Fibroblast of lung (primary cell): ENCODE data around the gene ANXA4. TPM values are rescaled to one million over a fixed set of nuclear protein-coding genes. Genes with fewer than 3 reads are reported as not detected.

Experiments used
- DNase-seq, 2 donors: peaks; one replicate each; pipeline versions ENCODE4 v3.0.0 to v3.0.0-alpha.2; 2010; ENCODE audit warnings: low read depth in 2 of 2
- H2AFZ ChIP-seq: 2 replicates; pipeline ENCODE4 v1.5.1; 2012; ENCODE audit warnings: low read length, control low read depth, inconsistent platforms
- H3K27ac ChIP-seq: 2 replicates; pipeline ENCODE4 v1.5.1; 2011; ENCODE audit warnings: low read length, control low read depth; ENCODE audit not compliant: insufficient read depth
- H3K27me3 ChIP-seq: 2 replicates; pipeline ENCODE4 v1.5.1; 2011; ENCODE audit warnings: mild to moderate bottlenecking, low read length; ENCODE audit not compliant: control insufficient read depth, insufficient read depth
- H3K36me3 ChIP-seq: 2 replicates; pipeline ENCODE4 v1.5.1; 2011; ENCODE audit warnings: low read length; ENCODE audit not compliant: control insufficient read depth, insufficient read depth
- H3K4me1 ChIP-seq: 2 replicates; pipeline ENCODE4 v1.5.1; 2011; ENCODE audit warnings: low read length; ENCODE audit not compliant: control insufficient read depth, insufficient read depth; ENCODE audit errors: extremely low read depth
- H3K4me2 ChIP-seq: 2 replicates; pipeline ENCODE4 v1.5.1; 2011; ENCODE audit warnings: low read length, control low read depth; ENCODE audit not compliant: insufficient read depth; ENCODE audit errors: extremely low read depth
- H3K4me3 ChIP-seq, 4 experiments: fragments of 200-600 bp in 1 of 4; sonication (generic) in 1 of 4; replicated peaks in 1 of 4; 2 replicates each; pipeline ENCODE4 v1.5.1; 2011 to 2016; ENCODE audit warnings: low read length in 4 of 4, low read depth in 3 of 4, mild to moderate bottlenecking in 3 of 4, control low read depth in 2 of 4, inconsistent platforms in 1 of 4, mixed read lengths in 1 of 4; ENCODE audit not compliant: insufficient read depth in 1 of 4; ENCODE audit errors: control extremely low read depth in 1 of 4
- H3K79me2 ChIP-seq: 2 replicates; pipeline ENCODE4 v1.5.1; 2012; ENCODE audit warnings: mild to moderate bottlenecking, low read length, inconsistent platforms; ENCODE audit not compliant: control insufficient read depth, insufficient read depth
- H3K9ac ChIP-seq: 2 replicates; pipeline ENCODE4 v1.5.1; 2011; ENCODE audit warnings: mild to moderate bottlenecking, low read length, control low read depth; ENCODE audit not compliant: insufficient read depth
- H3K9me3 ChIP-seq: 2 replicates; pipeline ENCODE4 v1.5.1; 2012; ENCODE audit warnings: low read depth, low read length; ENCODE audit not compliant: control insufficient read depth, insufficient read depth
- H4K20me1 ChIP-seq: 2 replicates; pipeline ENCODE4 v1.5.1; 2011; ENCODE audit warnings: low read length; ENCODE audit not compliant: control insufficient read depth, insufficient read depth; ENCODE audit errors: extremely low read depth
- CTCF ChIP-seq, 2 donors: IDR thresholded peaks in 1 of 2; conservative IDR thresholded peaks in 1 of 2; 1 replicate in 1 of 2; 2 replicates in 1 of 2; pipeline ENCODE4 v1.5.1; 2011 to 2012; ENCODE audit warnings: low read length in 2 of 2, control low read depth in 1 of 2, inconsistent platforms in 1 of 2, low read depth in 1 of 2, mild to moderate bottlenecking in 1 of 2
- EZH2 ChIP-seq: IDR thresholded peaks from 2 replicates; pipeline ENCODE4 v1.5.1; 2012; ENCODE audit warnings: low read length, control low read depth, mild to moderate bottlenecking; ENCODE audit errors: missing control alignments
- polyA plus RNA-seq, 2 donors: library from polyadenylated mRNA; depleted of rRNA in 1 of 2; stranded (reverse) in 1 of 2; unstranded in 1 of 2; fragments of >200 nt; gene quantifications; 2 replicates each; pipeline ENCODE4 v1.2.1, GENCODE V29; 2011 to 2012; ENCODE audit warnings: missing spikeins in 1 of 2
- total RNA-seq: library from RNA; depleted of rRNA; stranded (reverse); fragments of >200 nt; gene quantifications from 2 replicates; pipeline ENCODE4 v1.2.1, GENCODE V29; 2014

Gene ANXA4
- total and polyA plus RNA-seq, 2 donors (not counting 1 experiment from before 2014, with no cell fraction given), result 98.4 to 114 TPM

GRCh38 chr2:69753659-69754363 lies 11.9 kb downstream of the ANXA4 start:
- no peak overlapping the region for H3K4me2 ChIP-seq
- peaks cover 12% of the 10 kb centered on the region for H3K79me2 ChIP-seq
- peaks cover 3% of the 10 kb centered on the region for H3K4me1 ChIP-seq
- no peak overlapping the region for H3K9ac ChIP-seq
- H3K4me3 ChIP-seq, result no peak overlapping the region
- H3K36me3 ChIP-seq, result no peaks in the 10 kb centered on the region
- DNase-seq, result no peak
- TF ChIP-seq EZH2 (no peak), CTCF (conservative IDR thresholded peaks at IDR 0.05 in 1 of 2, IDR thresholded peaks at IDR 0.05 in 1 of 2; ENCODE audit: low read depth in 1 of 2, low read length in 2 of 2) (no peak)
- no peak overlapping the region for H3K27ac ChIP-seq
- no peak overlapping the region for H2AFZ ChIP-seq
- no peaks in the 10 kb centered on the region for H3K27me3 ChIP-seq
- H3K9me3 ChIP-seq, result no peaks in the 10 kb centered on the region
- H4K20me1 ChIP-seq, result no peaks in the 10 kb centered on the region

DNA sequence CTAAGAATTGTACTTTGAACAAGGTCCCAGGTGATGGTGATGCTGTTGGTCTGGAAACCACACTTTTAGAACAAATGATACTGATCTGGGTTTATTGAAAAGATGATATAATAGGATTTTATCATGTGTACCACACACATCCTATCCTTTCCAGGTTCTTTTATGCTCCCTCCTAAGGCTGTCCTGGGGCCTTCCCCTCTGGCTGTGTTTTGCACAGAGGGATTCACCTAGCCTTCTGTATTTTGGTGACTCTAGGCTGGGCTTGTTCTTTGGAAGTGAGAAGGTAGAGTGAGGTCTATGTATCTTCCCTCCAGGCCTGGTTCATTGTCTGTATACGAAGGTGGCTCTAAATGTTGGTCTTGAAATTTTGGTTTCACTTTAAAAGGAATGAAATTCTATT lies 12.7 kb downstream of the ANXA4 start:
- TF ChIP-seq EZH2, result no peak
- no peak for TF ChIP-seq CTCF (conservative IDR thresholded peaks at IDR 0.05 in 1 of 2, IDR thresholded peaks at IDR 0.05 in 1 of 2; ENCODE audit: low read depth in 1 of 2, low read length in 2 of 2)
- Histone ChIP-seq H3K4me2 (peak overlapping the region; percentile 2), H3K36me3 (no peaks in the 10 kb centered on the region), H3K4me1 (peaks cover 3% of the 10 kb centered on the region), H3K9ac (no peak overlapping the region), H2AFZ (no peak overlapping the region), H3K27ac (no peak overlapping the region), H3K4me3 (no peak overlapping the region), H3K9me3 (no peaks in the 10 kb centered on the region), H3K79me2 (peaks cover 11% of the 10 kb centered on the region), H3K27me3 (no peaks in the 10 kb centered on the region), H4K20me1 (no peaks in the 10 kb centered on the region)
- DNase-seq, result no peak

DNA sequence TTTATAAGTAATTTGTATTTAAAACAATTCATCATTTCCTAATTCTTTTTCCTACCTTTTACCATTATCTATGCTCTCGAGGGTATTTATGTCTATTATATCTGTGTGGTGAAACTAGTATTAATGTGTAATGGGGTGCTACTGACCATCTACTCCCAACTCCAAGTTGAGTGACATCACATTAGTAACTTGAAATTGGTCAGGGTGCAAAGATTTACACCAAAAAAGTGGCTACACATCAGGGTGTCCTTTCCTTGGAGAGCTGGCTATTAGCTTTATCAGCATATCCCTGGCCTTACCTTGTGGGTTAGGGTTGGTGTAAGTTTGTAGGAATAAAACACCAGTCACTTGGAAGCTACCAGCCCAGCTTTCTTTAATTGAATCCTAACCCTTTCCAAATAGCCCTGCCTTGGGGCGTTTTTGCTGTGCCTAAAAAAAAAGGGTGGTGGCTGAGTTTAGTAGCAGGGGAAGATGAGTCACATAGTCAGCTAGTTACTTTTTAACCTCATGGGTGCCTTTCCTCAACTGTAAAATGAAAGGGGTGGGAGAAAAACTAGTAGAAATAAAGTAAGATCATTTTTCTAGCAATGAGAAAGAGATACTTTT lies 14.0 kb downstream of the ANXA4 start:
- peaks cover 9% of the 10 kb centered on the region for H3K79me2 ChIP-seq
- H3K9ac ChIP-seq, result no peak overlapping the region
- H3K4me2 ChIP-seq, result no peak overlapping the region
- TF ChIP-seq CTCF (conservative IDR thresholded peaks at IDR 0.05 in 1 of 2, IDR thresholded peaks at IDR 0.05 in 1 of 2; ENCODE audit: low read depth in 1 of 2, low read length in 2 of 2), result no peak
- no peak for TF ChIP-seq EZH2
- H3K36me3 ChIP-seq, result no peaks in the 10 kb centered on the region
- no peaks in the 10 kb centered on the region for H4K20me1 ChIP-seq
- peak overlapping the region; percentile 38 for H2AFZ ChIP-seq
- peaks cover 3% of the 10 kb centered on the region for H3K4me1 ChIP-seq
- H3K9me3 ChIP-seq, result no peaks in the 10 kb centered on the region
- H3K27ac ChIP-seq, result peak overlapping the region; percentile 40
- peak; percentile 64 to 75 for DNase-seq
- no peaks in the 10 kb centered on the region for H3K27me3 ChIP-seq
- peak overlapping the region in 1 of 4 experiments; percentile 7 for H3K4me3 ChIP-seq
